Type B pancreatic cell (in vitro differentiated cells): ENCODE results near the gene AP3D1. TPM values are rescaled to one million over a fixed set of nuclear protein-coding genes. Genes with fewer than 3 reads are reported as not detected.

Source experiments
- DNase-seq: peaks from one replicate; pipeline ENCODE4 v3.0.0; 2021; ENCODE audit warnings: mixed read lengths; ENCODE audit not compliant: unreplicated experiment; ENCODE audit errors: extremely low spot score
- H3K27ac Mint-ChIP-seq: 2 replicates; pipeline ENCODE4 v1.8.0; 2021; ENCODE audit warnings: mild to moderate bottlenecking, mixed read lengths
- H3K27me3 Mint-ChIP-seq: 2 replicates; pipeline ENCODE4 v1.8.0; 2021; ENCODE audit warnings: mixed read lengths
- H3K36me3 Mint-ChIP-seq: 2 replicates; pipeline ENCODE4 v1.8.0; 2021; ENCODE audit warnings: mixed read lengths
- H3K4me1 Mint-ChIP-seq: one replicate; pipeline ENCODE4 v1.8.0; 2021; ENCODE audit warnings: mixed read lengths; ENCODE audit not compliant: unreplicated experiment
- H3K4me3 Mint-ChIP-seq: 2 replicates; pipeline ENCODE4 v1.8.0; 2021; ENCODE audit warnings: mild to moderate bottlenecking, mixed read lengths
- H3K9me3 Mint-ChIP-seq: 2 replicates; pipeline ENCODE4 v1.8.0; 2021; ENCODE audit warnings: mixed read lengths
- total RNA-seq: library from RNA; stranded (reverse); gene quantifications from 2 replicates; pipeline ENCODE4 v1.2.1, GENCODE V29; 2021; ENCODE audit warnings: low replicate concordance
- TF ChIP-seq, protein P1 (sequence below): fragments of 200-600 bp; sonication (generic); conservative IDR thresholded peaks from 2 replicates; pipeline ENCODE4 v1.5.0; 2021; ENCODE audit warnings: antibody characterized with exemption, mild to moderate bottlenecking

AP3D1 gene
- total RNA-seq, 1 donor from 2014 or later, result 127 TPM

GRCh38 chr19:2083174-2083854 lies 68.1 kb downstream of the AP3D1 start:
- Mint-ChIP-seq H3K27me3 (no peaks in the 10 kb centered on the region), H3K4me1 (peaks cover 9% of the 10 kb centered on the region), H3K4me3 (no peak overlapping the region), H3K36me3 (peaks cover 3% of the 10 kb centered on the region), H3K9me3 (no peaks in the 10 kb centered on the region), H3K27ac (no peak overlapping the region)
- TF ChIP-seq, protein P1, sequence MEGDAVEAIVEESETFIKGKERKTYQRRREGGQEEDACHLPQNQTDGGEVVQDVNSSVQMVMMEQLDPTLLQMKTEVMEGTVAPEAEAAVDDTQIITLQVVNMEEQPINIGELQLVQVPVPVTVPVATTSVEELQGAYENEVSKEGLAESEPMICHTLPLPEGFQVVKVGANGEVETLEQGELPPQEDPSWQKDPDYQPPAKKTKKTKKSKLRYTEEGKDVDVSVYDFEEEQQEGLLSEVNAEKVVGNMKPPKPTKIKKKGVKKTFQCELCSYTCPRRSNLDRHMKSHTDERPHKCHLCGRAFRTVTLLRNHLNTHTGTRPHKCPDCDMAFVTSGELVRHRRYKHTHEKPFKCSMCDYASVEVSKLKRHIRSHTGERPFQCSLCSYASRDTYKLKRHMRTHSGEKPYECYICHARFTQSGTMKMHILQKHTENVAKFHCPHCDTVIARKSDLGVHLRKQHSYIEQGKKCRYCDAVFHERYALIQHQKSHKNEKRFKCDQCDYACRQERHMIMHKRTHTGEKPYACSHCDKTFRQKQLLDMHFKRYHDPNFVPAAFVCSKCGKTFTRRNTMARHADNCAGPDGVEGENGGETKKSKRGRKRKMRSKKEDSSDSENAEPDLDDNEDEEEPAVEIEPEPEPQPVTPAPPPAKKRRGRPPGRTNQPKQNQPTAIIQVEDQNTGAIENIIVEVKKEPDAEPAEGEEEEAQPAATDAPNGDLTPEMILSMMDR, result no peak
- no peak for DNase-seq

DNA sequence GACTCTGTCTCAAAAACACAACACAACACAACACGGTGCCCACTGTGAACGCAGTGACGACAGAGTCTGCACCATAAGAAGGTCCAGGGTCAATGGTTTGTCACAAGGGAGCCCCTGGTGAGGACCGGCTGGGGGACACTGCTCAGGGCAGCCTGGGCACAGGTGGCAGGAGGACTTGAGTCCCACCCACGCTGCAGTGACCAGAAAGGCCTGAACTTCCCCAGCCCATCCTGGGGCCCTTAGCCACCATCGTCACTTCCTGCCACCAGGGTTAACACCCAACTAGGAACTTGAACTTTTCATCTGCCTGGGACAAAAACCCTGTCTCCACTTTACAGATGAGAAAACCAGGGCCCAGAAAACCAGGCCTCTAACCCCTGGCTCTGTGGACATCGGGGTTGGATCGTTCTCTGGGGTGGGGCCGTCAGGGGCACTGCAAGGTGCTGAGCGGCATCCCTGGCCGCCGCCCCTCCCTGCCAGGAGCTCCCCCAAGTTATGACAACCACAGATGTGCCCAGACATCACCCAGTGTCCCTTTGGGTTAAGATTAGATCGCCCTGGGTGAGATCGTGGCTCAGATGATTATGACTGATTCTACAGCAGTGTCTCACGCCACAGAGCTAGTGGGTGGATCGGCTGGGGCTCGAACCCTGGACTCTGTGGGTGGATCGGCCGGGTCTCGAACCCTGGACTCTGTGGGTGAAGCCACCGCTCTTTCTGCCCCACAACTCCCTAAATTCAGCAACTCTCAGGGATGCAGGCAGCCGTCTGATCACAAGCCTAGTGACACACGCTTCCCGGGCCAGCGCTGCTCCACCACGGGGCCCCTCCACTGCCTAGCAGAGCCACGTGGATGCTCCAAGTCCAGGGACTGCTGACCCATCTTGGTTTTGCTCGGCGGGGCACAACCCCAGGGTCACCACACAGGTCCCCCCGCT lies 69.2 kb downstream of the AP3D1 start:
- Mint-ChIP-seq H3K27ac (no peak overlapping the region), H3K4me3 (no peak overlapping the region), H3K4me1 (peaks cover 6% of the 10 kb centered on the region), H3K27me3 (no peaks in the 10 kb centered on the region), H3K9me3 (no peaks in the 10 kb centered on the region), H3K36me3 (peaks cover 3% of the 10 kb centered on the region)
- no peak for DNase-seq
- TF ChIP-seq, protein P1, result no peak

DNA sequence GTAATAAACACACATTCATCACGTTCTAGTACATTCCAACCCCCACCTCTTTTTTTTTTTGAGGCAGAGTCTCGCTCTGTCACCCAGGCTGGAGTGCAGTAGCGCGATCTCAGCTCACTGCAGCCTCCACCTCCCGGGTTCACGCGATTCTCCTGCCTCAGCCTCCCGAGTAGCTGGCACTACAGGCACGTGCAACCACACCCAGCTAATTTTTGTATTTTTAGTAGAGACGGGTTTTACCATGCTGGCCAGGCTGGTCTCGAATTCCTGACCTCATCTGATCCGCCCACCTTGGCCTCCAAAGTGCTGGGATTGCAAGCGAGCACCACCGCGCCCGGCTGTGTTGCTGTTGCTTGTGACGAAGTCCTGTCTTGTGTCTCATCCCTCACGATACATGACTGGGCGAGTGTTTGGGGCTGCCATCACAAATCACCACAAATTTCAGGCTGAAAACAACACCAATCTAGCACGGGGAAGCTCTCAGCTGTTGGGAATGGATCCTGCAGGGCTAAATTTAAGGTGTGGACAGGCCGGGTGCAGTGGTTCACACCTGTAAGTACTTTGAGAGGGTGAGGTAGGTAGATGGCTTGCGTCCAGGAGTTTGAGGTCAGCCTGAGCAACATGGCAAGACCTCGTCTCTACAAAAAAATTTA lies 70.9 kb downstream of the AP3D1 start:
- no peak for DNase-seq
- no peaks in the 10 kb centered on the region for H3K9me3 Mint-ChIP-seq
- H3K27ac Mint-ChIP-seq, result peak overlapping the region; percentile 39
- TF ChIP-seq, protein P1, result no peak
- no peak overlapping the region for H3K4me3 Mint-ChIP-seq
- no peaks in the 10 kb centered on the region for H3K27me3 Mint-ChIP-seq
- peaks cover 3% of the 10 kb centered on the region for H3K36me3 Mint-ChIP-seq
- H3K4me1 Mint-ChIP-seq, result peaks cover 4% of the 10 kb centered on the region

DNA sequence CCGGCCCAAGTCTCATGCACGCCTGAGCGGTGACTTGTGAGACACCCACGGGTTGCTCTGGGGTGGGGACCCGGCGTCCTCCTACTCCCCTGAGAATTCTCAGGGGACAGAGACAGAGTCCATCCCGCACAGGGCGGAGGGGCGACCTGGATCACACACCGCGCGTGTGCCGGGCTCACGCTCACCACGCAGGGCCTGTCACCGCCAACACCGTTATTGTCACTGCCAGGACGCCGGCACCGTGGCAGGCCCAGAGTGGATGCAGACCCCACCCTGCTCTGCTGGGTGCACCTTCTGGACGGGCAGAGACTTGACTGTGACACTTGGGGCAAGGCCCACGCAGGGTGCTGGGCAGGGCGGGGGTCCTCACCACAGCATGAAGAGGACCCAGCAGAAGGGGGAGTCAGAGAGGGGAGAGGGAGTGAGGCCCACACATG lies 71.5 kb downstream of the AP3D1 start:
- H3K4me1 Mint-ChIP-seq, result peaks cover 4% of the 10 kb centered on the region

More for the DNA sequence above, 71.5 kb downstream of the AP3D1 start:
- no peaks in the 10 kb centered on the region for H3K9me3 Mint-ChIP-seq
- no peaks in the 10 kb centered on the region for H3K36me3 Mint-ChIP-seq
- no peaks in the 10 kb centered on the region for H3K27me3 Mint-ChIP-seq
- H3K27ac Mint-ChIP-seq, result no peak overlapping the region
- TF ChIP-seq, protein P1, result no peak
- H3K4me3 Mint-ChIP-seq, result no peak overlapping the region
- DNase-seq, result no peak
